ENCODE measurements around the gene SH3D19. TPM values are rescaled to one million over a fixed set of nuclear protein-coding genes. Genes with fewer than 3 reads are reported as not detected.

SH3D19 gene
- total RNA-seq, 6 donors from 2014 or later, result 91.2 to 225 (median 103) TPM

GRCh38 chr4:151228189-151229119 lies 97.0 kb downstream of the SH3D19 start:
- H3K36me3 ChIP-seq, result no peaks in the 10 kb centered on the region
- no peak overlapping the region for H3K4me3 ChIP-seq
- DNase-seq, result no peak
- no peaks in the 10 kb centered on the region for H3K27me3 ChIP-seq
- 69 to 74% methylated on average over 6 of the region's 6 CpGs for WGBS, 2 donors
- peaks cover 0 to 16% (median 3%) of the 10 kb centered on the region in 4 donors for H3K4me1 ChIP-seq
- peak overlapping the region; percentile 61 to 73 (median 70) for H3K27ac ChIP-seq
- TF ChIP-seq, protein P1, sequence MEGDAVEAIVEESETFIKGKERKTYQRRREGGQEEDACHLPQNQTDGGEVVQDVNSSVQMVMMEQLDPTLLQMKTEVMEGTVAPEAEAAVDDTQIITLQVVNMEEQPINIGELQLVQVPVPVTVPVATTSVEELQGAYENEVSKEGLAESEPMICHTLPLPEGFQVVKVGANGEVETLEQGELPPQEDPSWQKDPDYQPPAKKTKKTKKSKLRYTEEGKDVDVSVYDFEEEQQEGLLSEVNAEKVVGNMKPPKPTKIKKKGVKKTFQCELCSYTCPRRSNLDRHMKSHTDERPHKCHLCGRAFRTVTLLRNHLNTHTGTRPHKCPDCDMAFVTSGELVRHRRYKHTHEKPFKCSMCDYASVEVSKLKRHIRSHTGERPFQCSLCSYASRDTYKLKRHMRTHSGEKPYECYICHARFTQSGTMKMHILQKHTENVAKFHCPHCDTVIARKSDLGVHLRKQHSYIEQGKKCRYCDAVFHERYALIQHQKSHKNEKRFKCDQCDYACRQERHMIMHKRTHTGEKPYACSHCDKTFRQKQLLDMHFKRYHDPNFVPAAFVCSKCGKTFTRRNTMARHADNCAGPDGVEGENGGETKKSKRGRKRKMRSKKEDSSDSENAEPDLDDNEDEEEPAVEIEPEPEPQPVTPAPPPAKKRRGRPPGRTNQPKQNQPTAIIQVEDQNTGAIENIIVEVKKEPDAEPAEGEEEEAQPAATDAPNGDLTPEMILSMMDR (IDR thresholded peaks at IDR 0.05), result no peak
- H3K9me3 ChIP-seq, result no peaks in the 10 kb centered on the region
- no peak for ATAC-seq (ENCODE audit: low FRiP score in 2 of 2)

DNA sequence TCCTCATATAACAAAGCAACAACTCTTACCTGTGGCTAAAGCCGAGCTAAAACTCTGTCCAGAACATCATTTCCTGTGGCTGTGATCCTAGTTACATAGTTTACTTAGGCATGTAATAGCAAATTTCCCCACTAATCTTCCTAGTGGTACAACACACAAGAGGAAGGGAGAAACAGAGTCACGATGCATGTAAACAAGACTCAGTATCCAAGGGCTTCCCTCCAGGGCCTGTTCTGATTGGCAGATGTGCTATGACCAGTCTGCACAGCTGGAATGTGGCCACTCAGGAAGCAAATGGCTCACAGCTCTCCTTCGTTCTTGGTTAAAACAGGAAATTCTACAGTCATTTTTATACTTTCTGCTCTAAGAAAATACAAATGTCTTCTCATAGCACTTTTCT lies 97.7 kb downstream of the SH3D19 start:
- WGBS, 2 donors, result 16 to 20% methylated on average over 3 of the region's 3 CpGs
- Histone ChIP-seq H3K4me1 (peaks cover 0 to 16% (median 3%) of the 10 kb centered on the region in 4 donors), H3K9me3 (no peaks in the 10 kb centered on the region), H3K27ac (peak overlapping the region; percentile 61 to 73 (median 70)), H3K36me3 (no peaks in the 10 kb centered on the region), H3K27me3 (no peaks in the 10 kb centered on the region), H3K4me3 (peak overlapping the region in 3 of 4 donors; percentile 26 to 36 (median 29))
- DNase-seq, result peak in 1 of 2 donors; percentile 31
- TF ChIP-seq EP300 (IDR thresholded peaks at IDR 0.05), result no peak
- TF ChIP-seq POLR2A (IDR thresholded peaks at IDR 0.05), result no peak
- TF ChIP-seq, protein P1 (IDR thresholded peaks at IDR 0.05), result no peak
- TF ChIP-seq POLR2AphosphoS5 (IDR thresholded peaks at IDR 0.05), result no peak
- ATAC-seq (ENCODE audit: low FRiP score in 2 of 2), result peak; percentile 71 to 87

DNA sequence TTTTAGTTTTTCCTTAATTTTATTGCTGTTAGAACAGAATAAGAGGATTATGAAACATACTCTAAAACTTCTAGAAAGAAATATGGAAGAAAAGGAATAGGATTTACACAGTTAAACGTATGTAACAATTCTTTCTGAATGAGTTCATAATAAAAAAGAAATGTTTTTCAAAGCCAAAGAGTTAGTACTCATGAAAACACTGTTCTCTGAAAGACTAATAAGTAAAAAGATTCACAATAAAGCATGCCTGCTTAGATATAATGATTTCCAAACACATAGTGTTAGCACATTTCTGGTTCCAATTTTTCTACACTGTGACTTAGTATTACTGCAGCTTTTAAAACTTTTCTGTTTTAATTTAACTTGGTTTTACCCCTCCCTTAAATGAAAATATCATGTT lies 98.2 kb downstream of the SH3D19 start:
- no peaks in the 10 kb centered on the region for H3K27me3 ChIP-seq
- peak overlapping the region; percentile 61 to 73 (median 70) for H3K27ac ChIP-seq
- TF ChIP-seq POLR2A (IDR thresholded peaks at IDR 0.05), result no peak
- TF ChIP-seq, protein P1 (IDR thresholded peaks at IDR 0.05), result no peak
- TF ChIP-seq EP300 (IDR thresholded peaks at IDR 0.05), result no peak
- TF ChIP-seq POLR2AphosphoS5 (IDR thresholded peaks at IDR 0.05), result no peak
- no peaks in the 10 kb centered on the region for H3K36me3 ChIP-seq
- peaks cover 0 to 16% (median 3%) of the 10 kb centered on the region in 4 donors for H3K4me1 ChIP-seq
- DNase-seq (no peak), ATAC-seq (ENCODE audit: low FRiP score in 2 of 2) (no peak)
- 71 to 72% methylated on average over 1 of the region's 1 CpG for WGBS, 2 donors
- no peaks in the 10 kb centered on the region for H3K9me3 ChIP-seq
- H3K4me3 ChIP-seq, result peak overlapping the region in 3 of 4 donors; percentile 26 to 36 (median 29)

DNA sequence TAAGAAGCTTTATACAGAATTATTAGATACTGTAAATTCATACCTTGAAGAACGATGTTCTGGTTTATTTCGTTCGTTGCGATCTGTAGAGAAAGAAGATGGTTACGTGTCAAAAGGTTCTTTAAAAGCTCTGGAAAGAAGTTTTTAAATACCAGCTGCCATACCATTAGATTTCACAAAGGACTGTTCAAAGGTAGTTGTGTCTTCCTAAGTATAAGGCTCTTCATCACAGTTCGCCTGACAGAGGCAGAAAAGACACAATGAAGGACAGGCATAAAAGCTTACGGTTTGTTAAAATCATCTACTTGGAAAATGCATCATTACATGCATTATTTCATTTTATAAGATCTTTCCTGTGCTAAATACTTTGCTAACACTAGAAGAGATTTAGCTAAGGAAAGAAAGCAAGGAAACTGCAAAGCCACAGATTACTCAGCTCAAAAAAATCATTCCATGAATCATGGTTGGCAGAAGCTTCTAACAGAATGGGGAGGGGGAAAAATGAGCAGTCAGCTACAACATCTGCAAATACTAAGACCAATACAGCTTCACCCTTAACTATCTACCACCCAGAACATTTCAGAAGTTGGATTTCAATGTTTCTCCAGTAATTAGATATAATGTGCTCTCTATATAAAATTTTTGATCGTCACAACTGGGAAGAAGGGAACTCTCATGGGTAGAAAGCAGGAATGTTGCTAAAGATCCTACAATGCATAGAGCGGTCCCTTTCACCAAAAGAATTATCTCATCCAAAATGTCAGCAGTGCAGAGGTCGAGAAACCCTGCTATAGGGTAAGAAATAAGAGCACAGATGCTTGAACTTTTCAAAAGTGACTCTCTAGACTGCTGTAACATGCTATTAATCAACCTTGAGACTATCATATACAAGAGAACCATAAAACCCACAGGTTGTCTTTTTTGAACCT lies 99.1 kb downstream of the SH3D19 start:
- TF ChIP-seq, protein P1 (IDR thresholded peaks at IDR 0.05), result no peak
- no peak for TF ChIP-seq POLR2AphosphoS5 (IDR thresholded peaks at IDR 0.05)
- no peak for TF ChIP-seq POLR2A (IDR thresholded peaks at IDR 0.05)
- no peak for TF ChIP-seq EP300 (IDR thresholded peaks at IDR 0.05)
- no peaks in the 10 kb centered on the region for H3K27me3 ChIP-seq
- H3K36me3 ChIP-seq, result no peaks in the 10 kb centered on the region
- DNase-seq (no peak), ATAC-seq (ENCODE audit: low FRiP score in 2 of 2) (peak in 1 of 2 donors; percentile 83)
- WGBS, 2 donors, result 59 to 64% methylated on average over 10 of the region's 10 CpGs
- no peaks in the 10 kb centered on the region for H3K9me3 ChIP-seq
- H3K4me1 ChIP-seq, result peaks cover 0 to 13% (median 3%) of the 10 kb centered on the region in 4 donors
- peak overlapping the region in 3 of 4 donors; percentile 26 to 36 (median 29) for H3K4me3 ChIP-seq
- H3K27ac ChIP-seq, result peak overlapping the region; percentile 3 to 70 (median 64)
